MG63 (cell line): ENCODE measurements around the gene LRRC26. TPM values are rescaled to one million over a fixed set of nuclear protein-coding genes. Genes with fewer than 3 reads are reported as not detected.
"Not testable (repeated sequence)": the region's sequence is repeated elsewhere in the genome, so short reads cannot be mapped to it uniquely, and the experiment has no call there.

Experiments
- DNase-seq: peaks from one replicate; pipeline ENCODE4 v3.0.0-alpha.2; 2020
- H3K27me3 ChIP-seq: fragments of 250-450 bp; sonication (Bioruptor Pico); 2 replicates; pipeline ENCODE4 v1.5.1; 2020; ENCODE audit warnings: mild to moderate bottlenecking, moderate library complexity
- H3K36me3 ChIP-seq: fragments of 250-450 bp; sonication (Bioruptor Pico); 2 replicates; pipeline ENCODE4 v1.5.1; 2020; ENCODE audit warnings: mild to moderate bottlenecking, moderate library complexity
- H3K4me3 ChIP-seq: fragments of 250-450 bp; sonication (Bioruptor Pico); 2 replicates; pipeline ENCODE4 v1.5.1; 2020; ENCODE audit warnings: mild to moderate bottlenecking, moderate library complexity
- H3K9me3 ChIP-seq: fragments of 250-450 bp; sonication (Bioruptor Pico); 2 replicates; pipeline ENCODE4 v1.5.1; 2020; ENCODE audit warnings: mild to moderate bottlenecking, moderate library complexity
- total RNA-seq: library from RNA; depleted of rRNA; stranded (reverse); fragments of >200 nt; shearing (Covaris generic); gene quantifications from 2 replicates; pipeline ENCODE4 v1.2.3, GENCODE V29; 2014; ENCODE audit warnings: low replicate concordance

LRRC26 gene
- total RNA-seq, 1 experiment from 2014 or later, result not detected

GRCh38 chr9:137138722-137139467 is 31.0 kb downstream of the LRRC26 start, which contains the start of gene GRIN1:
Gene GRIN1 (plus strand): TSS chr9:137139154. CDS start chr9:137139487, 333 bp downstream.
- Histone ChIP-seq H3K36me3 (no peaks in the 10 kb centered on the region), H3K9me3 (no peaks in the 10 kb centered on the region), H3K4me3 (no peak within 1 kb of the TSS), H3K27me3 (peaks cover 25% of the 10 kb centered on the region)
- DNase-seq, result no peak

DNA sequence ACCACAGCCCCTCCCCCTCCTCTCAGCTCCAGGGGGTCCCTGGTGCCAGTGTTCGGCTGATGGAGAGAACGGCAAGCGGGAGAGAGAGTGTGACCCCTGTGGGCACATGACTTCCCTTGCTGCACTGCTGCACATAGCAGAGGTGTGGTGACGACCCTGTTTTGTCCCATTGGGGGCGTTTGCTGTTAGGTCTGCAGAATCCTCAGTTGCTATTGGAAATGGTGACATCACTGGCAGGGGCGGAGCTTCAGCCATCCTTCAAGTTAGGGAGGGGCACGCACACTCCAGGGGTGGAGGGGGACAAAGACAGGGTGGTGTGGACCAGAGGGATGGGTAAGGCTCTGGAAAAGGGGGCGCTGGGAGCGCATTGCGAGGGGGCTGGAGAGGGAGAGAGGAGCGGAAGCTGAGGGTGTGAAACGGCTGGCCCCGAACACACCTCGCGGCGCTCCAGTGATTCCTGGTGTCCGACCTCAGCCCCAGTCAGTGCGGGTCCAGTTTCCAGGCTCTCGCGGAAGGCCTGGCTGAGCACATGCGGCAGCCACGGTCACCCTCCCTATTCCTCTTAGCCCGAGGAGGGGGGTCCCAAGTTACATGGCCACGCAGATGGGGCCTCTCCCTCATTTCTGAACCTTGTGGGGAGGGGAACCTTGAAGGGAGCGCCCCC is 31.7 kb downstream of the LRRC26 start:
- H3K9me3 ChIP-seq, result no peaks in the 10 kb centered on the region
- H3K4me3 ChIP-seq, result no peak overlapping the region
- no peak for DNase-seq
- no peaks in the 10 kb centered on the region for H3K36me3 ChIP-seq
- H3K27me3 ChIP-seq, result peaks cover 25% of the 10 kb centered on the region

DNA sequence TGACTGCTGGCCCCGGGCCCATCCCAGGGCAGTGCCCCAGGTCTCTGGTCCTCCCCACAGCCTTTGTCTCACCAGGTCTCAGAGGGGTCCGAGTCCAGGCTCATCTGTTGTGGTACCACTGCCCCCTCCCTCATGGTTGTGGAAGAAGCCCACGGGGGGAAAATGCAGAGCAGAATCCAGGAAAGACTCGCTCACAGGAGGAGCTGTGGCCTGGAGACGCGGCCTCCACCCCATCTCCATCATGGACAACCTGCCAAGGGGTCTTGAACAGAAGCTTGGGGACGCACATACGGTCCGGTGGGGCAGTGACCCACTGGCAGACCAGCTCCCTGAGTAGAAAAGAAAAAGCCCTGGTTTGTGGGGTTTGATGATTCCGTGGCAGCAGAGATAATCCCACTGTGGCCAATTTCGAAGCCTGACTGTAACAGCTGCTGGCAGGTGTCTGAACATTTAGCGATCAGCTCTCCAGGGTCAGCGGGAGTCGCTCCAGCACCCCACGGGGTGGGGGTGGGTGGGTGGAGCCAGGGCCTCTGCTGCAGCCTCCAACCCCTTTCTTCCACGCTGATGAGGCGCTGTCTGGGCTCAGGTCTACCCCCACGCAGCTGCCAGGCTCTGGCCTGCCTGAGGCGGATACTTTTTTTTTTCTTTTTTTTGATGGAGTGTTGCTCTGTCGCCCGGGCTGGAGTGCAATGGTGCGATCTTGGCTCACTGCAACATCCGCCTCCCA is 32.8 kb downstream of the LRRC26 start:
- H3K36me3 ChIP-seq, result no peaks in the 10 kb centered on the region
- H3K27me3 ChIP-seq, result peaks cover 25% of the 10 kb centered on the region
- no peak for DNase-seq
- no peaks in the 10 kb centered on the region for H3K9me3 ChIP-seq
- no peak overlapping the region for H3K4me3 ChIP-seq

DNA sequence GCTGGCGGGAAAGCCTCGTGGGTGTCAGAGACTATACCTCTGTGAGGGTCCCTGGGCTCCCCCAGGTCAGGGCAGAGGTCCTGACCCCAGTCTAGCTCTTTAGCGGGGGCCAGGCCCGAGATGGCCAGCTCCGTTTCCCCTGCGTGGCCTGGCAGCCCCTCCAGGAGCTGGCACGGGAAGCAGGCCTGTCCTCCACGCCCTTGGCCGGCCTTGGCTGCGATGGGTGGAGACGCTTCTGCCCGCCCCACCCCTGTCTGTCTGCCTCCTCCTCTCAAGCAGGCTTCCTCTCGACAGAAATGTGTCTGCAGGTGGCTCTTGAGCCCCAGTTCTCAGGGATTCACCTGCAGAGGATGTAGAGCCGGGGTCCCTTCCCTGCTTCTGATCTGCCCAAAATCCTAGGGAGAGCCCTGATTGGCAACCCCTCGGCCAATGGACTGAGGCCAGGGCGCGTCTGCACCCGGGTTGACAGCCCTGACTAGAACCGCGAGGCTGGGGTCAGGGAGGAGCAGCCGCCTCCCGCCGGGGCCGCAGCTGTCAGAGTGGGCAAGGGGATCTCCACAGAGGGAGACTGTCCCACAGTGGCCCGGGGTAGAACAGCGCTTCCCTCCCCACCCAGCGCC is 33.5 kb downstream of the LRRC26 start:
- no peak for DNase-seq
- H3K4me3 ChIP-seq, result no peak overlapping the region
- peaks cover 25% of the 10 kb centered on the region for H3K27me3 ChIP-seq
- H3K9me3 ChIP-seq, result no peaks in the 10 kb centered on the region
- H3K36me3 ChIP-seq, result no peaks in the 10 kb centered on the region

- H3K9me3 ChIP-seq, DNase-seq, H3K4me3 ChIP-seq, H3K36me3 ChIP-seq: not testable (repeated sequence)
- H3K27me3 ChIP-seq, result peaks cover 21% of the 10 kb centered on the region
Measured at GRCh38 chr9:137135154-137135553, 34.7 kb downstream of the LRRC26 start.

DNA sequence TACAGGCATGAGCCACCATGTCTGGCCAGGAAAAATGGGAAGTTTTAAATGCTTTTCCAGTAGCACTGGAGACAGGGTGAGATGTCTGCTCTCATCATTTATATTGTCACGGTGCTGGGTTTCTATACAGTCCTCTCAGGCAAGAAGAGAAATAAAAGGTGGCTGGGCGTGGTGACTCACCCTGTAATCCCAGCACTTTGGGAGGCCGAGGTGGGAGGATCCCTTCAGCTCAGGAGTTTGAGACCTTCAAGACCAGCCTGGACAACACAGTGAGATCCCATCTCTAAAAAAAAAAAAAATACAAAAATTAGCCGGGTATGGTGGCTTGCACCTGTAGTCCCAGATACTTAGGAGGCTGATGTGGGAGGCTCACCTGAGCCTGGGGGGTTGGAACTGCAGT is 35.7 kb downstream of the LRRC26 start:
- H3K4me3 ChIP-seq, result no peak overlapping the region
- H3K27me3 ChIP-seq, result peaks cover 13% of the 10 kb centered on the region
- no peak for DNase-seq
- H3K9me3 ChIP-seq, result no peaks in the 10 kb centered on the region
- no peaks in the 10 kb centered on the region for H3K36me3 ChIP-seq

DNA sequence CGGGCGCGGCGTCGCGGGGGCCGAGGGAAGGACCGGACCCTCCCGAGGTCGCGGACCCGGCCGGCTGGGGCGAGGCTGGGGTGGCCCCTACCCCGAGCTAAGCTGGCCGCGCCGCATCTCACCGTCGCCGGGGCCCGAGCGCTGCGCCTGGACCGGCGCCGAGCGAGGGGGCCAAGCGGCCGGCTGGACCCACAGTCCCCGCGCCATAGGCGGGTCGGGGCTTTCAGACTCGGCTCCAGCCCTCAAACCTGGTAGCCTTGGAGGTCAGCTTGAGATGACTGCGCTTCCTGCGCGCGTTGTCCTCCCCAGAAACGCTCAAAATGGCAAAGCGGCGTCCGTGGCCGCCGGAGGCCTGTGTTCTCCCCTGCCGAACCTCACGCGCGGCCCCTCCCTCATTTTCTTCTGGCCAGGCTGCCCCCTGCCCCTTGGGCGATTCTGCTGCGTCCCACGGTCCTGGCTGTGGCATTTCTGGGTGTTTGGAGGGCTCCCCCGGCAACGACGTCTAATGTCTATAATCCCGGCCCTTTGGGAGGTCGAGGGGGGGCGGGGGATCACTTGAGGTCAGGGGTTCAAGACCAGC is 39.6 kb downstream of the LRRC26 start:
- H3K36me3 ChIP-seq, result no peaks in the 10 kb centered on the region
- H3K9me3 ChIP-seq, result no peaks in the 10 kb centered on the region
- H3K4me3 ChIP-seq, result peak overlapping the region; percentile 77
- peak; percentile 29 for DNase-seq
- H3K27me3 ChIP-seq, result no peaks in the 10 kb centered on the region

DNA sequence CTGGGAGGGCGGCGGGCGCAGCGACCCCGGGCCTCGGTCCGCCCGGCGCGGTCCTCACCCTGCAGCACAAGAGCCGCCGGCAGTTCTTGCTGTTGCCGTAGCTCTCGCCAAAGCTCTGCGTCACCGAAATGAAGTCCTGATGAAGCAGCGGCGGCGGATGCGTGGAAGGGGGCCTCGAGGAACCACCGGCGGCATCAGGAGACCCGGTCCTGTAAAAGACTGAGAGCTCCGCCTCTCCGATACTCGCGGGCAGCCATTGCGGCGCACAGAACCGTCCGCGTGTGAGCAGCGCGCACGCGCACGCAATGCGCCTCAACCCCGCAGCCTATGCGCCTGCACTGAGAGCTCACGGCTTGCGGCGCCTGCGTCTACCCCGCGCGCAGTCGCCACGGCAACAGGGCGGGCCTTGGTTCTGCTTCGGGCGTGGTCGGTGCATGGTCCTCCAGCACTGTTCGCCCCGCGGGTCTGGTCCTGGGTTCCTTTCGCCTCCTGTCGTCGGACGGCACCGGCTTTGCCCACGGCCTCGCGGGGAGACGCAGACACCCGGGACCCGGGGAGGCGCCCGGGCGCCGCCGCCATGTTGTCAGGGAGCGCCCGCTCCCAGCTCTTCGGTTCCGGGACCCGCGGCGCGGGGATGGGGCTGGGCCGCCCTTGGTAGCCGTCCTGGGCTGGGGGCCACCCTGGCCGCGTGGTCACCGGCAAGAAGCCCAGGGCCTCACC is 40.2 kb downstream of the LRRC26 start:
- no peaks in the 10 kb centered on the region for H3K27me3 ChIP-seq
- H3K36me3 ChIP-seq, result no peaks in the 10 kb centered on the region
- DNase-seq, result peak; percentile 94
- no peaks in the 10 kb centered on the region for H3K9me3 ChIP-seq
- peak overlapping the region; percentile 77 for H3K4me3 ChIP-seq

DNA sequence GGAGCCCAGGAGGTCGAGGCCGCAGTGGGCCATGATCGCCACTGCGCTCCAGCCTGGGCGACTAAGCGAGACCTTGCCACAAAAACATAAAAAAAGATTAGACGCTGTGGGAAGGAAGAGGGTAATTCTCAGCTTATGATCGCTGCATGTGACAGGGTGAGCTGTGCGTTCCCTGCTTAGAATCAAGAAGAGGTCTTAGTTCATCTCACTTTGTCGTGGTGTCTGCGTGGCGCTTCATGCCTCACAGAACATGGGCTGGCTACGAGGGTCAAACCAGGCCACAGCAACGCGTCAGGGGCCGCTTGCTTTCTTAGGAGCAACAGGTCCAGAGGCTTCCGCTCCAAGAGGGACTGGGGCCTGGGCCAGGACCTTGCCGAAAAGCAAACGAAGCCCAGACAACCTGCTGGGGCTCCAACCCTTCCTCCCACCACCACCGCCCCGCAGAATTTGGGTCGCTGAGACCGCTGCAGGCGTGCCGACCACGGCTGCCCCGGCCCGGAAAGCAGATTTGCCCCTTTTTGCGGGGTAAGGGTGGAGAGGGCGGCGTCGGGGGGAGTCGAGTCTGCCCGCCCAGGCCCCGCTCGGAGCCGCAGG is 40.9 kb downstream of the LRRC26 start:
- Histone ChIP-seq H3K27me3 (no peaks in the 10 kb centered on the region), H3K4me3 (peak overlapping the region; percentile 77), H3K36me3 (no peaks in the 10 kb centered on the region; the same call in 1 of the 2 replicates), H3K9me3 (no peaks in the 10 kb centered on the region)
- peak; percentile 32 for DNase-seq

DNA sequence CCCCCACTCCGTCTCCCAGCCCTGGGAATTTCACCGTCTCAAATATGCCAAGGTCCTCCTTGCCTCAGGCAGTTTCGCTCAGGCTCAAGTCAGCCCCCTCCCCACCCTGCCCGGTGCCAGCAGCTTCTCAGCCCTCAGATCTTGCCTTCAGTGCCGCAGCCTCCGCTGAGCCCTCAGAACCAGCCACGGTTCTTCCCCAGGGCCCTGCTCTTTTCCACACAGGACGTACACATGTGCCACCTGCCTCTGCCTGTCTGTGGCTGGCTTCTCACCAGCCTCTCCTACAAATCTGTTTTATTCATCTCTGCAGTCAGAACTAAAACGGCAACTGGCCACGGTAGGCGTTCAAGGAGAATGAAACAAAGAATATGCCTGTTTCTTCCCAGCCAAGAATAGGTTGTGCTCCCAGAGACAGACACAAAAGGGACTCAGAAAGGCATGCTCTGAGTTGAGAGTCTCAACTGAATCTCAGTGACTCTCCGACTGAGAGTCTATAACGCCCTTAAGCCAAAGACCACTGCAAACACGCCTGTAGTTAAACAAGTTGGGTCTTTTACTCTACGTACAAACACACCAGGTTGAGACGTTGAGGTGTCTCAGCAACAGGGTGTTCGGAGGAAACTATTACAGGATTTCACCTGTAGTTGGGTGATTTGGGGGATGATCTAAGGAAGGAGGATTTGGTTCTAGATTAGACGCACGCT is 41.5 kb downstream of the LRRC26 start:
- no peak for DNase-seq
- peak overlapping the region; percentile 77 for H3K4me3 ChIP-seq
- no peaks in the 10 kb centered on the region for H3K9me3 ChIP-seq
- no peaks in the 10 kb centered on the region; the same call in 1 of the 2 replicates for H3K36me3 ChIP-seq
- H3K27me3 ChIP-seq, result no peaks in the 10 kb centered on the region

DNA sequence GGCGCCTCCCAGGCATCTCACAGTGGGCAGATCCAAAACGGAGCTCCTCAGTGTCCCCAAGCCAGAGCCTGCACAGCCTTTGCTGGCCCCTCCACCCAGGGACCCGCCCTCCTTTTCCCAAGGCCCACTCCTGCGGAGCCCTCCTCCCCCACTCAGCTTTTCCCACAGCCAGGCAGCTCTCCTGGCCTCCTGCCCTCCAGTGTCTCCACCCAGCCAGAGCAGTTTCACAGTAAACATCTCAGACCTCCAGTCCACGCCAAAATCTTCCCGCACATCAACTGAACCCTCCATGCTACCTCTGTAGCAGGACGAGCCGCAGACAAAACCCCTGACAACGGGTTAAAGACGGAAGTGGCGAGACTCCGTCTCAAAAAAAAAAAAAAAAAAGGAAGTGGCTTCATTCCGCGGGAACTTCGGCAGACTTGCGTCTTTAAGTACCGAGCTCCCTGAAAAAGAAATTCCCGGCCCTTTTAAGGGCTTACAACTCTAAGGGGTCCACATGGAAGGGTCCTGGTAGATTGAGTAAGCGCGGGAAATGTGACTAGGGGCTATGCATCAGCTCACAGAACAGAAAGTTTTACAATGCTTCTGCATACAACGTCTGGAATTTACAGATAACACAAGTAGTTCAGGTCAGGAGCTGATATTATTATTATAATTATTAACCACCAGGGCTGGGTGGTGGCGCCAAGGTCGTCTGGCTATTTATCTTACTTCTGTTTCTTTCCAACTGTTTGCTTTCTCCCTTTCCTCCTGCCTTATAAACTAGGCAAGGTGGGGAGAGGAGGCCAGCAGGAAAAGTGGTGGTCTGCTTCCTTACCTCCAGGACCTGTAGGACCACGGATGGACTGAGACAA is 42.3 kb downstream of the LRRC26 start:
- Histone ChIP-seq H3K9me3 (no peaks in the 10 kb centered on the region), H3K27me3 (no peaks in the 10 kb centered on the region), H3K36me3 (no peaks in the 10 kb centered on the region; the same call in 1 of the 2 replicates), H3K4me3 (peak overlapping the region; percentile 77)
- DNase-seq, result no peak

DNA sequence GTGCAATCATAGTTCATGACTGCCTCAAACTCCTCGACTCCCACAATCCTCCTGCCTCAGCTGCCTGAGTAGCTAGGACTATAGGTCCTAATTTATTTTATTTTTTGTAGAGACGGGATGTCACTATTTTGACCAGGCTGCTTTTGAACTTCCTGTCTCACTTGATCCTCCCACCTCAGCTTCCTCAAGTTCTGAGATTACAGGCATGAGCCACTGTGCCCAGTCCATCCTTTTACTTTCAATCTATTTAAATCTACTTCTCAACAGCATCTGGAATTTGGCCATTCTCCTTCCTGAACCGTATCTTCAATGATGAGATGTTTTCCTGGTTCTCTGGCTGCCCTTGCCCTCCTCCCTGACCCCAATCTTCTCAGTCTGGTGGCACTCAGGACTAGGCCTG is 43.1 kb downstream of the LRRC26 start:
- H3K9me3 ChIP-seq, result no peaks in the 10 kb centered on the region
- H3K36me3 ChIP-seq, result no peaks in the 10 kb centered on the region; the same call in 1 of the 2 replicates
- DNase-seq, result no peak
- no peak overlapping the region for H3K4me3 ChIP-seq
- H3K27me3 ChIP-seq, result no peaks in the 10 kb centered on the region

- not testable (repeated sequence) for H3K9me3 ChIP-seq, DNase-seq, H3K36me3 ChIP-seq, H3K27me3 ChIP-seq, H3K4me3 ChIP-seq
Measured at GRCh38 chr9:137123952-137124462, 45.8 kb downstream of the LRRC26 start.

- H3K36me3 ChIP-seq, result no peaks in the 10 kb centered on the region; the same call in 1 of the 2 replicates
- H3K9me3 ChIP-seq, result no peaks in the 10 kb centered on the region
- DNase-seq, result no peak
- no peak overlapping the region for H3K4me3 ChIP-seq
- no peaks in the 10 kb centered on the region for H3K27me3 ChIP-seq
Measured at GRCh38 chr9:137123468-137123837, 46.4 kb downstream of the LRRC26 start.
